Skin epidermis (tissue), 12 donors: Measurements from ENCODE around the gene LRRC71.

Experiments used
- H3K27ac ChIP-seq, 21 experiments: fragments of 200-600 bp; sonication (generic) in 11 of 21; one replicate each; pipeline ENCODE4 v1.5.0; 2020; ENCODE audit warnings: mild to moderate bottlenecking in 3 of 21, inconsistent platforms in 2 of 21, moderate library complexity in 2 of 21
- H3K4me3 ChIP-seq, 7 experiments: fragments of 200-600 bp; sonication (generic) in 2 of 7; one replicate each; pipeline ENCODE4 v1.5.0; 2020; ENCODE audit warnings: inconsistent platforms in 2 of 7, mild to moderate bottlenecking in 2 of 7, moderate library complexity in 1 of 7

The LRRC71 gene

GRCh38 chr1:156941675-156942074, 21.2 kb downstream of the LRRC71 start:
- Histone ChIP-seq H3K27ac (no peak overlapping the region), H3K4me3 (no peak overlapping the region)

GRCh38 chr1:156942176-156942575, 21.7 kb downstream of the LRRC71 start:
- no peak overlapping the region for H3K27ac ChIP-seq
- H3K4me3 ChIP-seq: no peak overlapping the region

DNA sequence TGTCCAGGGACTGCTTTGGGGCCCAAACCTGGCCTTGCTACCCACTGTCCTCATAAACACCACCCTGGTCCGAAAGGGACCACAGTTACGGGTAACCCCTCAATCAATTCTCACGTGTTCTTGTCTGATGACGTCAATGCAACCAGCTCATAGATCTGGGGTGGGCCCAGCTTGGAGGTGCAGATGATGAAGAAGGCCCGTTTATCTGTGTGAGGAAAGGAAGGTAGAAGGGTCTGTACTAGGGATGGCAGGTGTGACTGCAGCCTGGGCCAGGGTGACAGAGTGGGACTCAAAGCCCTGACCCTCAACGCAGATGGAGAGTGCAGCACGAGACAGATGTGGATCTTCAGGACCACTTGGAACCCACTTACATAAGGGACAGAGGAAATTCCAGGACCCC, 22.1 kb downstream of the LRRC71 start:
- H3K27ac ChIP-seq: no peak overlapping the region
- H3K4me3 ChIP-seq: no peak overlapping the region

DNA sequence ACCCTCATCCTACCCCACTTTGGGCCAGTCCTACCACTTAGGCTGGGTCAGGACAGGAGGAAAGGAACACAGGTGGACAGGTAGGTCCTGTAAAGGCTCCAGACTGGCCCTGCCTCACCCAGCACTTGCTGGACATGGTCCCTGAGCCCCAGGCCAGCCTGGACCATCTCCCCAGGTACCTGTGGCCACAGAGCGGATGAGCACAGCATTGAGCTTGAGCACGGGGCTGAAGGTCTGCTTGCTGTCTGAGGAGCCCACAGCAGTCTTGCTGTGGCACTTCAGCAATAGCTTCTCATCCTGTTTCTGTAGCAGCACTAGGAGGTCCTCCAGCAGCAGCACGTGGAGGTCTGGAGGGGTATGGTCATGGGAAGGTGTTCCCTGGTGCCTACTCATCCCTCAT, 23.3 kb downstream of the LRRC71 start:
- Histone ChIP-seq H3K4me3 (no peak overlapping the region), H3K27ac (no peak overlapping the region)

DNA sequence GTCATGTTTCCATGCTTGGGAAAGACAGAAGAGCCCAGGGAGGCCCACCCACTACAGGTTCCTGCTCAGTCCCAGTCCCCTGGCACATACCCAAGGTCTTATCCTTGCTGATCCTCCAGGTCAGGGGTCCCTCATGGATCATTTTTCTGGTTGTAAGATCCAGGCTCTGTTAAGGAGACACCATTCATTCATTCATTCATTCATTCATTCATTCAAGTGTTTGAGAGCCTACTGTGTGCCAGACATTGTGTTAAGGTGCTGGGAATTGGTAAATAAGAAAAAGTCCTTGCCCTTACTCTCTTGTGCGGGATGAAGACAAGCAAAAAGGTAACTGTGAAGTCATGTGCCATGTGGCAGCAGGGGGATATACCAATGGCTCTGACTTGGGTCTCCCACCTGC, 23.8 kb downstream of the LRRC71 start:
- H3K27ac ChIP-seq: no peak overlapping the region
- H3K4me3 ChIP-seq: no peak overlapping the region

- Histone ChIP-seq H3K4me3 (no peak overlapping the region), H3K27ac (no peak overlapping the region)
These were observed 24.4 kb downstream of the LRRC71 start for GRCh38 chr1:156944848-156945247.

DNA sequence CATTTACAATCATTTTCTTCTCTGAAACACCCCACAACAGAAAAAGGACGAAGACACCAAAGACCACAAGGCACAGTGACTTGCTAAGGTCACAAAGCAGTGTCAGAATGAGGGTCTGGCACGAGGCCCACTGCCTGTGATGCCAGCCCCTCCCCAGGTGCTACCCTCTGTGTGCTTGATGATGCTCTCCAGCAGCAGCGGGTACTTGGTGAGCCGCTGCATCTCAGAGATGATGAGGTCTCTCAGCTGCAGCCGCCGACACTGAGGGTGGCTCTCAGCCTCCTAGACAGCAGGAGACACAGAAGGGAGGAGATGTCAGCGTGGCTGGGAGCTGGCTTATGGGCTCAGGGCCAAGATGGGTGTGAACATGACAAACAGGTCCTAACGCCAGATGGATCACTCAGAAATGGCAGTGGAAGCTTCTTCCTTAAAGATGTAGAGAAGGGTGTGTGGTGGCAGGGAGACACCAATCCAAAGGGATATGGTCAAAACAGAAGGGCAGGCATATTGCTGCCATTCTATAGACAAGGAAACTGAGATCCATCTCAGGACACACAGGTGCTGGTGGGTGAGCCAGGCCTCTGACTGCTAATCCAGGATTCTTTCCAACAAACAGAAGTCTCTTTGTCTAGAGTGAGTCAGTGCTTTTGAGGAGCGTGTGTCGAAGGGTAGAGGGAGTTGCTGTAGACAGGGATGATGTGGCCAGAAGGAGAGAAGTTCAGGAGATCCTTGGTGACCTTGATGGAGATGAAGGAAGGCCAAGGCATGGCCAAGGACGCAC, 25.6 kb downstream of the LRRC71 start:
- no peak overlapping the region for H3K4me3 ChIP-seq

DNA sequence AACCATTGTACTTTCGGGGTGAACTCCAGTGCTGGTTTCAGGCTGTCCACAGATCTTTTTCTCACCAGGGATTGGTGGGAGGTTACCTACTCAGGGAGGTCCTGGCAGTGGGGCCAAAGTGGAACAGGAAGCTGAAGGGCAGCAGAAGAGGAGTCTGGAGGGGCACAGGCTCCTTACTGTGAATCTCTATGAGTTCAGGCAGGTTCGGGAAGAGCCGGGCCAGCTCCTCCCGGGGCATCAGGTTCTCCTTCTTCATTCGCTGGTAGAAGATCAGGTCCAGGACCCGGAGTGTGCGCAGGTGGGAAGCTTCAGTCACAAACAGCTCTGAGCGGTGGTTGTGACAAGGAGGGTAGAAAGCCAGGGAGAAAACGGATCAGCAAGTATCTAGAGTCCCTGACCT, 26.7 kb downstream of the LRRC71 start:
- Histone ChIP-seq H3K4me3 (no peak overlapping the region), H3K27ac (no peak overlapping the region)

More for the DNA sequence above, 25.6 kb downstream of the LRRC71 start:
- H3K27ac ChIP-seq: peak overlapping the region in 1 of 21 experiments; percentile 4

DNA sequence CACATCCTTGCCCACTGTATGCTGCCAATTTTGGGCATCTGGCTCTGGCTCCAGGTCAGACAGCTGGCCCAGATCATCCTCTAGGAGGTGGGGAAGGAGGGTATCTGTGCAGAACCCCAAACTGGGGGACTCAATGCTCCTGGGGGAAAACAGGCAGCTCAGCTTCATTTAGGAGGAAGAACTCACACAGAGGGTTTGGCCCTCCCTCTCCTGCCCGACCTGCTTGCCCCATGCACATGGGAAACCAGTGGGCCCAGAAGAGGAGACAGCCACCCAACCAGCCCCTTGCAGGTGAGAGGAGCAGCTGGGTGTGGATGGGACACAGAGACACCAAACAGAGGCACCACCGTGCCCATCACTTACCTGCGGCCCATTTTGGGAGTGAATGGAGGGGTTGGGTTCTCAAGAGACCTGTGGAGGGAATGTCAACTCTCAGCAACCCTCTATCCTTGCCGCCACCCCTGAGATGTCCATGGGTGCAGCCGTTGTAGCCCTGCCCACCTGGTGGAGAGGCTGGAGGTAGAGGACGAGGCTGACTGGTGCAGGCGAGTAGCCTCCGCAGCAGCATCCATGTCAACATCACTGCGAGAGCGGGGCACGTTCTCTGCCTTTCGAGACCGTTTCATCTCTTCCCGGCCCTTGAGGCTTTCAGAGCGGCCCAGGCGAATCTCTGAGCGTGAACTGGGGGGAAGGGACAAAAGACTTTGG, 27.5 kb downstream of the LRRC71 start:
- H3K4me3 ChIP-seq: no peak overlapping the region

GRCh38 chr1:156948708-156949107, 28.3 kb downstream of the LRRC71 start:
- H3K27ac ChIP-seq: no peak overlapping the region
- no peak overlapping the region for H3K4me3 ChIP-seq

More for the DNA sequence above, 27.5 kb downstream of the LRRC71 start:
- no peak overlapping the region for H3K27ac ChIP-seq

- no peak overlapping the region for H3K4me3 ChIP-seq
- no peak overlapping the region for H3K27ac ChIP-seq
These were observed 28.7 kb downstream of the LRRC71 start for GRCh38 chr1:156949127-156949526.

DNA sequence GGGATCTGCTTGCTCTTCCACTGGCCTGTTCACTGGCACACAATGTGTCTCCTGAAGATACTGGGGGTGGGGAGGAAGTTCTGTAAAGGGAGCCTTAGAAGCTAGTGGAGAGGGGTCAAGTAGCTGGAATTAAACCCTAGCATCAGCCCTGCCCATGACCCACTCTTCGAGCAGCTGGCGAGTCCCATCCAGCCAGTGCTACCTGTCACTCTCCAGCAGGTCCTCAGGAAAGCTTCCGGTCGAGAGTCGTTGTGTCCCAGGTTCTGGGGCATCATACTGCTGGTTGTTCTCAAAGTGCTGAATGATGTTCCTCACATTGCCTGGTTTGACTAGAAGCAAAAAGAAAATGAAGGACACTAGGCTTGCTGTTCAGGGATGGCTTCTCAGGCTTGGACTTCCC, 30.9 kb downstream of the LRRC71 start:
- H3K27ac ChIP-seq: no peak overlapping the region
- H3K4me3 ChIP-seq: no peak overlapping the region

DNA sequence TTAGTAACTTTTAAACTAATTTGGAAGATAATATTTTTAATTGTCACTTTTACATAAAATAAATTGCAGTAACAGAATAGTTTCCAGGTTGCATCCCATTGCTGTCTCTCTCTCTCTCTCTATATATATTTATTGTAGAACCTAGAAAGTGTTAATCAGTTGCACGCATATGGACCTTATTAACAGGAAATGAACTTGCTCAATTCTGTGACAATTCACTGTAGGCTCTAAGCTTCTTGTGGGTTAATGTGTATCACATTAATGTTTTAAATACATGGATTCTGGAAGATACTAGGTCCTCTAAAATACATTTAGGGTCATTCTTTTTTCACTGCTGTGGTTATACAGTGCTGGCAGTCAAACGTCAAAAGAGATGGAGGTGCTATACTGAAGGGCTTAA, 33.1 kb downstream of the LRRC71 start:
- no peak overlapping the region for H3K27ac ChIP-seq
- no peak overlapping the region for H3K4me3 ChIP-seq

DNA sequence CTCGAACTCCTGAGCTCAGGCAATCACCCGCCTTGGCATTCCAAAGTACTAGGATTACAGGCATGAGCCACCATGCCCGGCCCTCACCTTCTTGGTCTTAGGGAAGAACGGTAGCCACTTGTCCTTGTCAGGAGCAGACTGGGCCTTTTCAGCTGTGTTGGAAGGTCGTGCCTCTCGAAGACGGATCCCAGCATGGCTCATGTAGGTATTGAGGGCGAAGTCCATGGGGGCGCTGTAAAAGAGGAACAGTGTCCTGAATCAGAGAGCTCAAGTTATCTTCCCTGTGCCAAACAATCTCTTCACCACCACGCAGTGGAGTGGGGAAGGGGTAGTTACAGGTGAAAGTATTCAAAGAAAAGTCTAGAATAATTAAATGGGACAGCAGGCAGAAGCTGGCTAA, 35.9 kb downstream of the LRRC71 start:
- Histone ChIP-seq H3K27ac (no peak overlapping the region), H3K4me3 (no peak overlapping the region)

GRCh38 chr1:156957634-156958033, 37.2 kb downstream of the LRRC71 start:
- no peak overlapping the region for H3K27ac ChIP-seq
- H3K4me3 ChIP-seq: no peak overlapping the region

DNA sequence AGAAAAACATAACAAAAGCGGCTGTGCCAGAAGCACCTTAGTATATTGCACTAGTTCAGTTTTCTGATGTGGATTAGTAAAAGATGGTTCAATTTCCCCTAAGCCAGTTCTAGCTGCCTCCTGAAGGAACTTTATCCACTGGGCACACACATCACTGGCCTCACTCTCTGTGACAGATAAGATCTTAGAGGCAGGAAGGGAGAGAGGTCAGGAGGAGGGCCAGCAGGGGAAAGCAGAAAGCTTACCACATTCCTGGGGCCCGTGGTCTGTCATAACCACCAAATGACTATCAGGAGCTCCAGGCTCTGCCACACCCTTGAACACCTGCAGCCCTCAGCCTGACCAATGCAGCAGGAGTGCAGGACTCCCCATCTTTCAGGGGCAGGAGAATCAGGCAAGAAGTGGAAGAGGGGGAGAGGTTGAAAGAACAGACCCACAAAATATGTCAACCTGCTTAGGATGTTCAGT, 37.8 kb downstream of the LRRC71 start:
- H3K4me3 ChIP-seq: no peak overlapping the region

DNA sequence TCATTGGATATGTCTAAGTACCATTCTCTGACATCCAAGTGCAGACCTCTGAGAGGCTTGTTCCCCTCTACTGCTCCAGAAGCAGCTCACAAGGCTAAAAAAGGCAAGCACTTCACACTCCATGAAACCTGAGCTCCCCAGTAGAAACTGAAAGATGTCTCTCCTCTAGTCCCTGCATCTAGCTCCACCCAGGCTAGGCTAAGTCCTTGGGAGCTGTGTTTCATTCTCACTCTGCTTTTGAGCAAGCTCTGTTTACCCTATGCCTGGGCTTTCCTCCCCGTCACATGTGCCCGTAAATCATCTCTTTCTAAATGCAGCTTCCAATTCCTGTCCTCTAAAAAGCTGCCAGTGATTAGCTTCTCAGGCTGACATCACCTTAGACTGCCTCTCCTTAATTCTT, 39.0 kb downstream of the LRRC71 start:
- H3K4me3 ChIP-seq: no peak overlapping the region
- H3K27ac ChIP-seq: no peak overlapping the region

More for the DNA sequence above, 37.8 kb downstream of the LRRC71 start:
- no peak overlapping the region for H3K27ac ChIP-seq

DNA sequence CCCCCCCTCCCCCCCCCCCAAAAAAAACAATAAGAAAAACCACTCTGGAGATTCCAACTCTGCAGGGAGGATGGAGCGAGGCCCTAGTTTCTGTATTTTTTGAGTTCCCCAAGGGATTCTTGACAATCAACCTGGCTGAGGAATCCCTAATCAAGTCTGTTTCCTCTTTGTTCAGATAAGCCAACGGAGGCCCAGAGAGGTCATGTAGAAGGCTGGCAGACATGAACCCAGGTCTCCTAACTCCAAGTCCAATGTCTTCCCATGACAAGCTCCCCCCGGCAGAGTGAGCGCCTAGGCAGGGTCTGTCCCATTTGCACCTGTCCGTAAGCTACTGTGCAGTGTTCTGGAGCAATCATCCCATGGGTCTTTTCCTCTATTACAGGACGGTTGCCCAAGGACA, 39.5 kb downstream of the LRRC71 start:
- H3K4me3 ChIP-seq: no peak overlapping the region
- H3K27ac ChIP-seq: no peak overlapping the region

GRCh38 chr1:156961709-156962108, 41.3 kb downstream of the LRRC71 start:
- Histone ChIP-seq H3K4me3 (no peak overlapping the region), H3K27ac (no peak overlapping the region)

DNA sequence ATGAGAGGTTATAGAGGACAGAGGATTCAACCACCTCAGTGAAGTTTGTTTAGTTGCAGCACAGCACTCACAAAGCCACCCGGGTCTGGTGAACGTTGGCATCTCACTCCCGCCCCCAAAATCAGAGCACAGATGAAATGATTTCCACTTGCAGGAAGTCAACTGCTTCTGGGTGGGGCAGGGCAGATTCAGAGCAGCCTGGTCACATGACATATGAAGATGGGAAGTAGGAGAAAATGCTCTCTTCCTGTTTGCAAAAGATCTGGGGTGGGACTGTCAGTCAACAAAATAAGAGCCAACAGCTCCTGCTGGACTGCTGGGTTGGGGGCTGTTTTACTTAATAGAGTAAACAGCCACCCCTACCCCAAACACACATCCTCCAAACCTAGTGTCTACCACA, 43.2 kb downstream of the LRRC71 start:
- no peak overlapping the region for H3K4me3 ChIP-seq
- peak overlapping the region in 6 of 21 experiments; percentile 18 to 66 (median 35) for H3K27ac ChIP-seq

DNA sequence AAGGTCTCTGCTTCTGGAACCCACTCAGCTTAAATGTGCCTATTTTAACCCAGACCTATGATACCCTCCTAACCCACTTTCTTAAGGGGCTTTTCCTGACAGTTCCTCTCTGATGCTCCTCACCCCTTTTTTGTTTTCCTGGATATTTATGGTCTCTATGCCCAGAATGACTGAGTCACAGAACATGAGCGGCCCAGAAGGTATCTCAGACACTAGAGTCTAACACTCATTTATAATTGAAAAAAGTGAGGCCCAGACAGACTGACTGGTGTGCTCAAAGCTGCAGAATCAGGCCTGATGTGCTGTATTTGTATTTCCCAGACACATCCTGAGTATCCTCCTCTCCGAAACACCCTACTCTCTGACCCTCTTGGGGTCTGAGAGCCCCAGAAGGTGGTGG, 44.0 kb downstream of the LRRC71 start:
- H3K27ac ChIP-seq: no peak overlapping the region
- H3K4me3 ChIP-seq: no peak overlapping the region
